ENCODE results near the gene FERMT3.
A peak's percentile ranks its signal among the peaks of the same experiment; 100 is the strongest.

Gene FERMT3

DNA sequence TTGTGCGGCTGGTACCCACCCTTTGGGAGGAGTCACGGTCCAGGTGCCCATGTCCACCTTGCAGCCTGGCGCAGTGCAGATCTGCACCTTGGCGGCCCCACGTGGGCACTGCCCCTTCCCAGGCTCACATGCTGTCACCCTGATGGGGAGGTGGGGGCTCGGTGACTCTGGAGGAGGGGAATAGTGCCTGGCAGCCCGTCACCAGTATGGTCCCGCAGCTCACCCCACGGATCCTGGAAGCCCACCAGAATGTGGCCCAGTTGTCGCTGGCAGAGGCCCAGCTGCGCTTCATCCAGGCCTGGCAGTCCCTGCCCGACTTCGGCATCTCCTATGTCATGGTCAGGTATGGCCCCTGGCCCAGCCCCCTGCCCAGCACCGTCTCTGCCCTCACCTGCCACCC, 14.3 kb downstream of the FERMT3 start:
- no peaks in the 10 kb centered on the region for H3K27me3 ChIP-seq (ENCODE audit: insufficient read depth, low read length)
- H3K4me3 ChIP-seq (ENCODE audit: low read depth, low read length), result no peak overlapping the region
- no peak overlapping the region for H3K27ac ChIP-seq (ENCODE audit: low read depth, low read length)
- H3K4me1 ChIP-seq (ENCODE audit: control insufficient read depth, insufficient read depth, low read length, unreplicated experiment), result peaks cover 12% of the 10 kb centered on the region
- no peak overlapping the region for H2AFZ ChIP-seq (ENCODE audit: low read length, unreplicated experiment)
- H3K36me3 ChIP-seq (ENCODE audit: insufficient read depth, low read length), result no peaks in the 10 kb centered on the region
- no peaks in the 10 kb centered on the region for H3K79me2 ChIP-seq (ENCODE audit: control insufficient read depth, insufficient read depth, low read length, unreplicated experiment)

DNA sequence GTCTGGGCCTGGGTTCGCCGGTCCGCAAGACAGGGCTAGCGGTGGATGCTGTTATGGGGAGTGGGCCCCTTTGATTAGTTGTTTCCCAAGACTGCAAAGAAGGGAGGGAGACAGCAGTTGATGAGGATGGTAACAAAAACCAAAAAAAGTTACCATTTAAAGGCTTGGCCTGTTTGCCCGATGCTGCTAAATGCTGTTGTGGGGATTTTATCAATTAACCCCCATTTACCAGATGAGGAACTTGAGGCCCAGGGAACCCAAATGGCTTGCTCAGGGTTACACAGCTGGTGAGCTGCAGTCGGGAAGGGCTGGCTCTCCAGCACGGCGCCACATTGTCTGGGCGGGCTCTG, 16.1 kb downstream of the FERMT3 start:
- H3K4me1 ChIP-seq (ENCODE audit: control insufficient read depth, insufficient read depth, low read length, unreplicated experiment), result peaks cover 15% of the 10 kb centered on the region
- H3K27me3 ChIP-seq (ENCODE audit: insufficient read depth, low read length), result no peaks in the 10 kb centered on the region
- no peak overlapping the region for H3K27ac ChIP-seq (ENCODE audit: low read depth, low read length)
- H3K4me3 ChIP-seq (ENCODE audit: low read depth, low read length), result no peak overlapping the region
- peaks cover 13% of the 10 kb centered on the region for H3K79me2 ChIP-seq (ENCODE audit: control insufficient read depth, insufficient read depth, low read length, unreplicated experiment)
- no peaks in the 10 kb centered on the region for H3K36me3 ChIP-seq (ENCODE audit: insufficient read depth, low read length)
- H2AFZ ChIP-seq (ENCODE audit: low read length, unreplicated experiment), result no peak overlapping the region

DNA sequence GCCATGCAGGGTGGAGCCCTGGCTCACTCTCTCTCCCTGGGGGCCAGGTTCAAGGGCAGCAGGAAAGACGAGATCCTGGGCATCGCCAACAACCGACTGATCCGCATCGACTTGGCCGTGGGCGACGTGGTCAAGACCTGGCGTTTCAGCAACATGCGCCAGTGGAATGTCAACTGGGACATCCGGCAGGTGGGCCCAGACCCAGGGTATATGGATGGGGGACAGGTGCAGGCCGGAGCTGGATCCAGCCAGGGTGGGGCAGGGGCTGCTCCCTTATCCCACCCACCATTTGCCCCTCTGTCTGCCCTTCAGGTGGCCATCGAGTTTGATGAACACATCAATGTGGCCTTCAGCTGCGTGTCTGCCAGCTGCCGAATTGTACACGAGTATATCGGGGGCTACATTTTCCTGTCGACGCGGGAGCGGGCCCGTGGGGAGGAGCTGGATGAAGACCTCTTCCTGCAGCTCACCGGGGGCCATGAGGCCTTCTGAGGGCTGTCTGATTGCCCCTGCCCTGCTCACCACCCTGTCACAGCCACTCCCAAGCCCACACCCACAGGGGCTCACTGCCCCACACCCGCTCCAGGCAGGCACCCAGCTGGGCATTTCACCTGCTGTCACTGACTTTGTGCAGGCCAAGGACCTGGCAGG, 16.6 kb downstream of the FERMT3 start:
- no peak overlapping the region for H2AFZ ChIP-seq (ENCODE audit: low read length, unreplicated experiment)
- H3K36me3 ChIP-seq (ENCODE audit: insufficient read depth, low read length), result no peaks in the 10 kb centered on the region
- no peak overlapping the region for H3K27ac ChIP-seq (ENCODE audit: low read depth, low read length)
- peaks cover 15% of the 10 kb centered on the region for H3K4me1 ChIP-seq (ENCODE audit: control insufficient read depth, insufficient read depth, low read length, unreplicated experiment)
- H3K4me3 ChIP-seq (ENCODE audit: low read depth, low read length), result no peak overlapping the region
- H3K79me2 ChIP-seq (ENCODE audit: control insufficient read depth, insufficient read depth, low read length, unreplicated experiment), result peaks cover 13% of the 10 kb centered on the region
- no peaks in the 10 kb centered on the region for H3K27me3 ChIP-seq (ENCODE audit: insufficient read depth, low read length)

DNA sequence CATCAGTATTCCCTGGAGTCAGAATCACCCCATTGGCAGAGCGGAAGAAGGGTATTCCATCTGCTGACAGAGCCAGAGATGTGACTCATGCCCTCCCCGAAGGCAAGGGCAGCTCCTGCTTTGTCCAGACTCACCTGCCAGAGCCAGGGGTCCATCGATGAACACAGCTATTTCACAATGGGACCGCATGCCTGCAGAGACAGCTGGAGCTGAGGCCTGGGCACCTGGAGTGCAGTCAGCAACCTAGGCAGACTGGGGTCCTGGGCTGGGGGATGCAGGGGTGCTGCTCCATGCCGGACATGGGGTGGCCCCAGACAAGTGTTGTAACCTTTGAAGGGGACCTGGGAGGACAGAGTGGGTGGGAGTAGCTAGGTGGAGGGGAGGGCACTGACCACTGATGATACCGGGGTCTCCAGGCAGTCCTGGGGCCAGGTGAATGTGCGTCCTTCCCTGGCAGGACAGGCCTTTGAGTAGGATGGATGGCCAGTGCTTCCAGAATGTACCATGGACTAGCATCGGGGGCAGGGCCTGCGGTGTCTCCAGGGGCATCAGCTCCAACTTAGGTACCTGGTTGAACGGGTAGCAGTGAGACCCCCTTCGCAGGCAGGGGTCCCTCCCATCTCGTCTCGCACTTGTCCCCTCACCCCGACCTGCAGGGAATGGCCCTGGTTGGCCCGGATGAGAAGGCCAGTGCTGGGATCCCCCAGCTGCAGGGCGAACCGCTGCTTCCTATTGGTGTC, 17.8 kb downstream of the FERMT3 start:
- H3K4me3 ChIP-seq (ENCODE audit: low read depth, low read length), result no peak overlapping the region
- H3K36me3 ChIP-seq (ENCODE audit: insufficient read depth, low read length), result no peaks in the 10 kb centered on the region
- H2AFZ ChIP-seq (ENCODE audit: low read length, unreplicated experiment), result no peak overlapping the region
- H3K27me3 ChIP-seq (ENCODE audit: insufficient read depth, low read length), result no peaks in the 10 kb centered on the region
- H3K4me1 ChIP-seq (ENCODE audit: control insufficient read depth, insufficient read depth, low read length, unreplicated experiment), result peaks cover 15% of the 10 kb centered on the region
- H3K27ac ChIP-seq (ENCODE audit: low read depth, low read length), result no peak overlapping the region
- H3K79me2 ChIP-seq (ENCODE audit: control insufficient read depth, insufficient read depth, low read length, unreplicated experiment), result peaks cover 13% of the 10 kb centered on the region

DNA sequence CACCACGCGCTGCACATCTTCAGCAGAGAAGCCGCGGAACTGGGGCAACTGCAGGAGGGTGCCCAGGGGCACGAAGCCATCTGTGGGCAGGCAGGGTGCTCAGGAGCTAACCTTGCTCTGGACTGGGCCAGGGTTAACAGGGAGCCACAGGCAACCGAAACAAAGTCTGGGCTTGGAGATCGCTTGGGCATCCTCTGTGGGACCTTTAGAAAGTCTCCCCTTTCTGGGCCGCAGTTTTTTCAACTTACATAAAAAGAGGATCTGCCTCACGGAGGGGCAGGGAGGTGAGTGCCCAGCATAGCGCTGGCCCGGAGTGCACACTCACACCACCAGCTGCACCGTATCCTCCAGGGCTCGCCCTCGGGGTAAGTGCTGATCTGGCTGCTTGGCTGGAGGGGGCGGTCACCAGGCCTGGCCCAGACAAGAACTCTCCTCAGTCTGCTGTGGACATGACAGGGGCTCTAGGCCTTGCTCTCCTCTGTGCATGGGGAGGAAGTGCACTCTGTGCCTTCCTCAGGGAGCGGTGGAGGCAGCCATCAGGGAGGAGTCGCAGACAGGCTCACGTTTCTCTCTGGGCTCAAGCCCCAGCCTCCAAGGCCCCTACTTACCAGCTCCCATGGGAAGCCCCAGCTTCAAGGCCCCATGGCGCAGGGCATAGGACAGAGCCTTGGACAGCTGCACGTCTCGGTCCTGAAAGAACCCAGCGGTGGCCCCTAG, 18.5 kb downstream of the FERMT3 start:
- Histone ChIP-seq H3K4me3 (ENCODE audit: low read depth, low read length) (peak overlapping the region; percentile 83), H2AFZ (ENCODE audit: low read length, unreplicated experiment) (no peak overlapping the region), H3K79me2 (ENCODE audit: control insufficient read depth, insufficient read depth, low read length, unreplicated experiment) (peaks cover 13% of the 10 kb centered on the region), H3K27me3 (ENCODE audit: insufficient read depth, low read length) (no peaks in the 10 kb centered on the region), H3K27ac (ENCODE audit: low read depth, low read length) (no peak overlapping the region), H3K4me1 (ENCODE audit: control insufficient read depth, insufficient read depth, low read length, unreplicated experiment) (peaks cover 15% of the 10 kb centered on the region), H3K36me3 (ENCODE audit: insufficient read depth, low read length) (no peaks in the 10 kb centered on the region)

DNA sequence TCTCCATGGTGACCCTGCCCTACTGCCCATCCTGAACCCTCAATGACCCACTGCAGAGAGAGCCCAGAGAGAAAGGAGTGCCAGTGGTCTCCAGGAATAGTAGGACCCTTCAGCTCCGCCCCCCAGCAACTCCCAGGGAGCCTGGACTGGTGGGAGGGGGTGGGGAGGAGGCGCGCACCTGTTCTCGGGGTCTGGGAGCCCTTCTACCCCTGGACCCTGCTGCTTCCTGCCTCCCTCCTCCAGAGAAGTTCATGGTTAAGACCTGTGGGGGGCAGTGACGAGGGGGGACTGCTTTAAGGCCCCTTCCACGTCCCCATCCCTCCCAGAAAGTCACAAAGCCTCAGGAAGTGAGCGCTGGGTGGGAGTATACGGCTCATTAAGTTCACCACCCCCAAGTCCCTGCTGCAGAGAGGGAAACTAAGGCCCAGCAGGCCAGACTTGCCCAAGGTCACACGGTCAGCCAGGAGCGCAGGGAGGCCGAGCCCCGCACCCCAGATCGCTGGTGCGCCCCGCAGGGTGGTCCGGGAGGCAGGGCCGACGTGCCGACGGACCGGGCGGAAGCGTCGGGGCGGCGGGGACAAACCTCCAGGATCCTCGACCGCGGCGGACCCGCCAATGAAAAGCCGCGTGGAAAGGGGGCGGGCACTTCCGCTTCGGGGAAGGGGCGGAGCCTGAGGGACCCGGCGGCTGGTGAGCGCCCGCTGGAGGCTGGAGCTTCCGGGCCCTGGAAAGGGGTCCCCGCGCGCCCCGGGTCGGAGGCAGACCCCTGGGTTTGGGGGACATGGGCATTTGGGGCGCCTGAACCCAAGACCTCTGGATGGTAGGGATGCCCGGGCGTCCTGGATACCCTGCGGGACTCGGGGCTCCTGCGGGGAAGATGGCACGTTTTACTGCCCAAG, 19.3 kb downstream of the FERMT3 start, which contains the start of the genes NUDT22 and TRPT1:
Gene NUDT22, plus strand, starts transcription at position 667 of the 899 bp plus-strand sequence. CDS start 379 bp downstream, outside the sequence.
Gene TRPT1, minus strand, starts transcription at position 579 of the 899 bp plus-strand sequence. Its CDS starts 326 bp downstream, at position 253.
- Histone ChIP-seq H3K4me1 (ENCODE audit: control insufficient read depth, insufficient read depth, low read length, unreplicated experiment) (peaks cover 15% of the 10 kb centered on the region), H3K27me3 (ENCODE audit: insufficient read depth, low read length) (no peaks in the 10 kb centered on the region), H2AFZ (ENCODE audit: low read length, unreplicated experiment) (peak within 1 kb of the TSS; percentile 72), H3K36me3 (ENCODE audit: insufficient read depth, low read length) (no peaks in the 10 kb centered on the region), H3K27ac (ENCODE audit: low read depth, low read length) (no peak within 1 kb of the TSS), H3K79me2 (ENCODE audit: control insufficient read depth, insufficient read depth, low read length, unreplicated experiment) (peaks cover 14% of the 10 kb centered on the region), H3K4me3 (ENCODE audit: low read depth, low read length) (peak within 1 kb of the TSS; percentile 83)

DNA sequence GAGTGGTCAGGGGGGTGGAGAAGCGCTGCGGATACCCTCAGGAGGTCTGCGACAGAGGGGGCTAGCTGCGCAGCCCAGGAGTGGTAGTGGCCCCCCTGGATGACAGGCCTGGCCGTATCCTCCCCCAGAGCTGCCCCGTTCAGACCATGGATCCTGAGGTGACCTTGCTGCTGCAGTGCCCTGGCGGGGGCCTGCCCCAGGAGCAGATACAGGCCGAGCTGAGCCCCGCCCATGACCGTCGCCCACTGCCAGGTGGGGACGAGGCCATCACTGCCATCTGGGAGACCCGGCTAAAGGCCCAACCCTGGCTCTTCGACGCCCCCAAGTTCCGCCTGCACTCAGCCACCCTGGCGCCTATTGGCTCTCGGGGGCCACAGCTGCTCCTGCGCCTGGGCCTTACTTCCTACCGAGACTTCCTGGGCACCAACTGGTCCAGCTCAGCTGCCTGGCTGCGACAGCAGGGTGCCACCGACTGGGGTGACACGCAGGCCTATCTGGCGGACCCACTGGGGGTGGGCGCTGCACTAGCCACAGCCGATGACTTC, 20.1 kb downstream of the FERMT3 start:
- peaks cover 15% of the 10 kb centered on the region for H3K4me1 ChIP-seq (ENCODE audit: control insufficient read depth, insufficient read depth, low read length, unreplicated experiment)
- no peaks in the 10 kb centered on the region for H3K27me3 ChIP-seq (ENCODE audit: insufficient read depth, low read length)
- H3K79me2 ChIP-seq (ENCODE audit: control insufficient read depth, insufficient read depth, low read length, unreplicated experiment), result peaks cover 15% of the 10 kb centered on the region
- no peaks in the 10 kb centered on the region for H3K36me3 ChIP-seq (ENCODE audit: insufficient read depth, low read length)
- H3K4me3 ChIP-seq (ENCODE audit: low read depth, low read length), result peak overlapping the region; percentile 83
- no peak overlapping the region for H3K27ac ChIP-seq (ENCODE audit: low read depth, low read length)
- no peak overlapping the region for H2AFZ ChIP-seq (ENCODE audit: low read length, unreplicated experiment)

DNA sequence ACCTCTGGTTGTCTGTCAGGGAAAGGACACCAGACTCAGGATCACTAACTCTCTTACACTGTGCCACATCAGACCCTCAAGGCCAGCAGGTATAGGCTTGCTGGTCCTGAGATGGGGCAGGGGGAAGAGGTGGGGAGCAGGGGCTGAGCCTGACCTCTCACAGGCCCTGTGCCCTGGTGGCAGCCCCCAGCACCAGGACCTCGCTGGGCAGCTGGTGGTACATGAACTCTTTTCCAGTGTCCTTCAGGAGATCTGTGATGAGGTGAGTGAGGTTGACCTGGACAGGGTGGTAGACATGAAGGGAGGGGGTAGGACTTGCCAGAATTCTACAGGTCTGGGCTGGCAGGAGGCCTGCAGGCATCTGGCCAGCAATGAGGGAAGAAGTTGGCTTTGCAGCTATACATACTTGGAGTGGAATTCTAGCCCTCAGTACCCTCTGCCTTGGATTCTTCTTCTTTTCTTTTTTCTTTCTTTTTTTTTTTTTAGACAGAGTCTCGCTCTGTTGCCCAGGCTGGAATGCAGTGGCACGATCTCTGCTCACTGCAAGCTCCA, 21.0 kb downstream of the FERMT3 start:
- Histone ChIP-seq H3K79me2 (ENCODE audit: control insufficient read depth, insufficient read depth, low read length, unreplicated experiment) (peaks cover 15% of the 10 kb centered on the region), H3K27me3 (ENCODE audit: insufficient read depth, low read length) (no peaks in the 10 kb centered on the region), H3K36me3 (ENCODE audit: insufficient read depth, low read length) (no peaks in the 10 kb centered on the region), H2AFZ (ENCODE audit: low read length, unreplicated experiment) (no peak overlapping the region), H3K4me3 (ENCODE audit: low read depth, low read length) (peak overlapping the region; percentile 83), H3K27ac (ENCODE audit: low read depth, low read length) (no peak overlapping the region), H3K4me1 (ENCODE audit: control insufficient read depth, insufficient read depth, low read length, unreplicated experiment) (peaks cover 15% of the 10 kb centered on the region)

DNA sequence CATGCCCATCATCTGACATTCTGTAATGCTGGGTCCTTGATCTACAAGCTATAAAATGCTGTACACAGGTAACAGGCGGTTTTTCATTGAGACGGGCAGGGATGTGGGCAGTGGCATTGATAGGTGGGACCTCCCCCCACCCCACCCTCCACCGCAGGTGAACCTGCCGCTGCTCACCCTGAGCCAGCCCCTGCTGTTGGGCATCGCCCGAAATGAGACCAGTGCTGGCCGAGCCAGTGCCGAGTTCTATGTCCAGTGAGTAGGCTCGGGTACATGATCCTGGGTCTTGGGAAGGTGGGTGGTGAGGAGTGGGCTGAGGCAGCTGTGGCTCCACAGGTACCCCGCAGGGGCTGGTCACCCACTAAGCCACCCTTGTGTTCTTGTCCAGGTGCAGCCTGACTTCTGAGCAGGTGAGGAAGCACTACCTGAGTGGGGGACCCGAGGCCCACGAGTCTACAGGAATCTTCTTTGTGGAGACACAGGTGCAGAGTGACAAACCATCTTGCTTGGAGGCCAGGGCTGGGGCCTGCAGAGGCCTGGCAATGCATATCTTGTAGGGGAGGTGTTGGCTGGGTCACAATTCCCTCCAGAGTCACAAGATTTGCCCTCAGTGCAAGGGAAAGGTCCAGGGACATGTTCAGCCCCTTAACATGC, 22.7 kb downstream of the FERMT3 start:
- Histone ChIP-seq H3K27ac (ENCODE audit: low read depth, low read length) (no peak overlapping the region), H3K4me1 (ENCODE audit: control insufficient read depth, insufficient read depth, low read length, unreplicated experiment) (peaks cover 16% of the 10 kb centered on the region), H3K79me2 (ENCODE audit: control insufficient read depth, insufficient read depth, low read length, unreplicated experiment) (peaks cover 15% of the 10 kb centered on the region), H2AFZ (ENCODE audit: low read length, unreplicated experiment) (no peak overlapping the region), H3K36me3 (ENCODE audit: insufficient read depth, low read length) (no peaks in the 10 kb centered on the region), H3K27me3 (ENCODE audit: insufficient read depth, low read length) (no peaks in the 10 kb centered on the region), H3K4me3 (ENCODE audit: low read depth, low read length) (no peak overlapping the region)
